HG02759 (cell line): ENCODE measurements around the gene CBX2.

Experiments
- ATAC-seq: cut with Tn5 transposase; IDR thresholded peaks from one replicate; pipeline ENCODE4 v1.9.1; 2021; ENCODE audit warnings: mild to moderate bottlenecking, moderate library complexity; ENCODE audit not compliant: unreplicated experiment

Gene CBX2

GRCh38 chr17:79826204-79826680 lies 48.3 kb downstream of the CBX2 start:
- ATAC-seq = no peak

GRCh38 chr17:79826841-79827578 lies 49.1 kb downstream of the CBX2 start:
- no peak for ATAC-seq

GRCh38 chr17:79829004-79829403 lies 51.1 kb downstream of the CBX2 start:
- no peak for ATAC-seq

- ATAC-seq = no peak
These were observed 51.5 kb downstream of the CBX2 start for GRCh38 chr17:79829457-79829856.

GRCh38 chr17:79830303-79830702 lies 52.4 kb downstream of the CBX2 start:
- ATAC-seq = no peak

GRCh38 chr17:79830763-79831264 lies 52.9 kb downstream of the CBX2 start:
- ATAC-seq = no peak

GRCh38 chr17:79831265-79832217 lies 53.6 kb downstream of the CBX2 start:
- ATAC-seq = no peak

GRCh38 chr17:79832218-79833109 lies 54.5 kb downstream of the CBX2 start:
- no peak for ATAC-seq

GRCh38 chr17:79833110-79833450 lies 55.1 kb downstream of the CBX2 start:
- no peak for ATAC-seq

- ATAC-seq = no peak
These were observed 56.0 kb downstream of the CBX2 start for GRCh38 chr17:79833744-79834564.

- ATAC-seq = no peak
These were observed 56.9 kb downstream of the CBX2 start for GRCh38 chr17:79834565-79835469.

- no peak for ATAC-seq
These were observed 57.5 kb downstream of the CBX2 start for GRCh38 chr17:79835470-79835899.

GRCh38 chr17:79835953-79836509 lies 58.1 kb downstream of the CBX2 start:
- no peak for ATAC-seq

- no peak for ATAC-seq
These were observed 58.6 kb downstream of the CBX2 start for GRCh38 chr17:79836510-79836971.

GRCh38 chr17:79836972-79837887 lies 59.3 kb downstream of the CBX2 start:
- no peak for ATAC-seq
